ENCODE results near the gene RPS19BP1.
"Not testable (repeated sequence)": the region's sequence is repeated elsewhere in the genome, so short reads cannot be mapped to it uniquely, and the experiment has no call there.

Gene RPS19BP1

DNA sequence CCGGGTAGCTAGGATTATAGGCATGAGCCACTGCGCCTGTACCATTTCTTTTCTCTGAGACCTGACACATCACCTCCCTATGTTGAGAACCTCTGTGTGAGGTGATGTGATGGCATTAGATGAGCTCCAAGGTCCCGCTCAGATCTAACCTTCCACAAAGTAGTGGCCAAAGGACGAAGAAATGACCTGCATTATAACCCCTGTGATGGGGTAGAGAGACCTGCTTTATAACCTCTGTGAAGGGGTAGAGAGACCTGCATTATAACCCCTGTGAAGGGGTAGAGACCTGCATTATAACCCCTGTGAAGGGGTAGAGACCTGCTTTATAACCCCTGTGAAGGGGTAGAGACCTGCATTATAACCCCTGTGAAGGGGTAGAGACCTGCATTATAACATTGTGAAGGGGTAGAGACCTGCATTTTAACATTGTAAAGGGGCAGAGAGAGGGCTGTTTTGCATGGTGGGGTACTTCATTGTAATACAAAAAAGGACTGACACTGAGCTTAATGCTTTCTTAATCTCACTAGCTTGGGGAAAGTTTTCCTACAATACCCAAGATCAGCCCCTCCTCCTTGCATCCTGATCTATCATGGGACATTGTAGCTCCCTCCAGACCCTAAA is 21.9 kb downstream of the RPS19BP1 start:
- no peak for DNase-seq

DNA sequence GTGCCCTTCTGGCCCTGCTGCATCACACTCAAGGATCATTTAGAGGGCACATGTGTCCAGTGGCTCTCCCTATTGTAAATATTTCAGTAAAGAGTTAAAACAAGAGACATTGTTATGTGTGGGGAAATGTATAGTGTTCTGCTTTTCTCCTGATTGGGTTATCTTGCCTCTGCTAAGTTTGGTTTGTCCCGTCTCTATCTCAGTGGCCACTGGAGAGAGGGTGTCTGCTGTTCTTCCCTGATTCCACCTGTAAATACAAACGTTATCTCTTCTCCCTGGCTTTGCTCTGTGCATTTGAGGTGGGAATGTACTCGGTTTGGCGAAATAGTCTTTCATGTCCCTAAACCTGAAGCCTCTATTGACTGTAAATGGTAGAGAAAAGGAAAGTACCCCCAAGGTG is 24.2 kb downstream of the RPS19BP1 start:
- DNase-seq: no peak

DNA sequence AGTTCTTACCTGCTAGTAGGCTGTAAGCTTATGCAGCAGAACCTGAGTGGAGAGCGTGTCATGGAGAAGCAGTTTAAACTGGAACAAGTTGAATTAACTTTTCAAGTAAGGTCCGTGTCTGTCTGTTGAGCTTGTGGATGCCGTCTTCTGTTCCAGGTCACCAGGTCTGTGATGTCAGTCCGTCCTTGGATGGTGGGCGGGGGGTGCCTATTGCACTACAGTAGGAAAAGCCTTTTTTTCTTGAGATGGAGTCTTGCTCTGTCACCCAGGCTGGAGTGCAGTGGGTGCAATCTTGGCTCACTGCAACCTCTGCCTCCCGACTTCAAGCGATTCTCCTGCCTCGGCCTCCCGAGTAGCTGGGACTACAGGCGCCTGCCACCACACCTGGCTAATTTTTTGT is 25.5 kb downstream of the RPS19BP1 start:
- not testable (repeated sequence) for DNase-seq

DNA sequence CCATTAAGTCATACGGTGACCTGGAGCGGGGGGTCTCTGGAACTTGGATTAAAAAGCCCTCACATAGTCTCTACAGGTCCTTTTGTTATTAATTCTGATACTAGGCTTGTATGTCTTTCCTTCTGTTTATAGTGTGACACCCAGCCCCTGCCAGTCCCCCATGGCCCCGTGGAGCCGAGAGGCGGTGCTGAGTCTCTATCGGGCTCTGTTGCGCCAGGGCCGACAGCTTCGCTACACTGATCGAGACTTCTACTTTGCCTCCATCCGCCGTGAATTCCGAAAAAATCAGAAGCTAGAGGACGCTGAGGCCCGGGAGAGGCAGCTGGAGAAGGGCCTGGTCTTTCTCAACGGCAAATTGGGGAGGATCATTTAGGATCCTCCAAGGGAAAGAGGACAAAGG is 28.5 kb downstream of the RPS19BP1 start:
- DNase-seq: no peak

DNA sequence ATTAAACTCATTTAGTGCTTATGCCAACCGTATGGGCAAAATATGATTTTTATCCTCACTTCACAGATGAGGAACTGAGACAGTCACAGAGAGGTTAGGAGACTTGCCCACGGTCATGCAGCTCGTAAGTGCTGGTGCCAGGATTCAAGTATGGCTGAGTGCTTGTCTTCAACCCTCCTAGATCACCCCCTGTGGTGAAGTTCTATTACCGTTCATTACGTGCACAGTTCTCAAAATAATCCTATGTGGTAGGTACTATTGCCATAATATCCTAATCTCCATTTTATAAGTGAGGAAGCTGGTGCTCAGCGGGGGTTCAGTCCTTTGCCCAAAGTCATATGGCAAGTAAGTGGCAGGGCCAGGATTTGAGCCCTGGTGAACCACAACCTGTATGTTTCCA is 28.9 kb downstream of the RPS19BP1 start:
- no peak for DNase-seq

DNA sequence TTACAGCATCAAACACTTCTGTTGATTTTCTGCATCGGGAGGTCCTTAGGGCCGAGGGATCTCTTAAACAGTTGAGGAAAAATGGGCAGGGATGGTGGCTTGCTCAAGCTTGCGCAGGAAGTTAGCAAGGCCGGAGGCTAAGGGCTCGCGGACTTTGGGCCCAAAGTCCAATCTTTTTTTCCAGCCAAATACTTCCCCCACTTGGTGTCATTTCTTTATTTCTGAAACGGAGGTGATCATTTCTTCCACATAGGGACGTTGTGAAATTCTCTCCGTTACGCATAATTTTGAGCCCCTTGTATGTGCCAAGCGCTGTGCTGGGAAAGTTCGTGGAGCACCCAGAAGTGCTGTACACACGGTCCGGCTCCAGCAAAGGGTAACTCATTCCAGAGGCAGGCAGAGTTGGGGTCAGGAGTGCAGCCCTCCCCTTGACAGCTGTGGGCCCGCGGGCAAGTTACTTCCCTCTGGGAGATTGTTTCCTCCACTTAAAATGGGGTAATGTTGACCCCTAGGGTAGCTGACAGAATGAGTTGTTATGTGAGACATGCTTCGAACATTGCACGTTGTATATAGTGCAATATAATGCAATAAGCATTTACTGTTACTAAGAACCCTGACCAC is 29.6 kb downstream of the RPS19BP1 start:
- DNase-seq: no peak

DNA sequence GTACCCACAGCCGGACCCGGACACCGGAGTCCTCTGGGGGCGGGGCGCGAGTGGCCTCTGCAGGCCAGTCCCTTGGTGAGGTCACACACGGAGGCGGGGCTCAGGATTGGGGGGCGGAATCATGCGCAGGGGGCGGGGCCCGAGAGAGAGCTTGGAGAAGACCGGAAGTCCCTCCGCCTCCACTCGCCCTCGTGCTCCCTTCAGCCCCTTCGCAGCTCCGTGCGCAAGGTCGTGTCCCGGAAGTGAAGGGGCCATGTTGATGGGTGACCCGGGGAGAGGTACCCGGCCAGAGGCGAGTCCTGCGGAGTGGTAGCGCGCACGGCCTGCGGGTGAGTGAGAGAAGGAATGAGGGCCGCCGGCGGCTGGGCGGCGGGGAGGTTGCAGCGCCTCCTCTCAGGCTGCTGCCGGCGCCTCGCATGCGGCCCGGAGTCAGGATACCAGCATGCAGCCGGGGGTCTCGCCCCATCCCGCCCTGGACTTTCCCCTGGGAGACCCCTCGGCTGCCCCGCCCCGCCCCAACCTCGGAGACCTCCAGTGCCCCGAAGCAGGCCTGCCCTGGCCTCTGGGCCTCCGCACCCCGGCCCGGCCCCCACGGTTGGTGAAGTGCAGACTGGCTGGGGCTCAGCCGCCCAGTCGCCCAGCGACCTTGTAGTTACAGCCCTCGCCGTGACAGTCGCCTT is 30.3 kb downstream of the RPS19BP1 start, which contains the start of gene MIEF1:
MIEF1 (plus strand) TSS at position 182 of the 680 bp plus-strand sequence. CDS start 9,005 bp downstream, outside the sequence.
- peak; percentile 94 for DNase-seq

DNA sequence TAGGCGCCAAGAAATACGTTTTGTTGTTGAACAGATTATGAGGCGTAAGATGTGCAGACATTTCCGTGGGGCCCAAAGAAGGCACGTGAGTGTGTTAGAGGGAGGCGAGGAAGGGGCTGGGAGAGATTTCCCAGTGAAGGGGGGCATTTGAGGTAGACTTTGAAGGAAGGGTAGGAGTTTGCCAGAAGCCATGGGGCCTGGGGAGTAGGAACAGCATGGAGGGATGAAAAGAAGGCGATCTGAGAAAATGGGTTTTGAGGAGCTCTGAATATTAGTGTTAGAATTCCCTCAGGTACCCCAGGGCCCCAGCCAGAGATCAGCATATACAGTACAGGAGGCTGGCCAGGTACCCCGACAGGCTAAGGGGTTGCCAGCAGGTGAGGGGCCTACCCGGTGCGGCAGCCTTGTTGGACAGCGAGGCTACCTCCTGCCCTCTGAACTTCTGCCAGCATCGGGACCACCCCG is 30.9 kb downstream of the RPS19BP1 start:
- no peak for DNase-seq

DNA sequence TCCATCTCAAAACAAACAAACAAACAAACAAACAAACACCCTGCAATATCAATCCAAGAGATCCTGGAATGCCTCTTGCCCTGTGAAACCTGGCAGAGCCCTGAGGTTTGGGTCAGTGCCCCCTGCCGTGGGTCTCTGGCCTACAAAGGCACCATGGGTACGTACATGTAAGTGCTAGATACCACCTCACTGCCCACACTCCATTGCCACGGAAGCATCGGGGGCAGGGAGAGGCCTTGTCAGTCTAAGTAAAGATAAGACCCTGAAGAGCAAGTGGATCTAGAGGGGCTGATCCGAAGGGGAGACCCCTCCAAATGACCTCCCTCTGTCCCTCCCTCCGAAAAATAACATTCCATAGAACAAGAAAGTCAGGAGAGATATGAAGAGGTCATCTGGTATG is 32.4 kb downstream of the RPS19BP1 start:
- no peak for DNase-seq

DNA sequence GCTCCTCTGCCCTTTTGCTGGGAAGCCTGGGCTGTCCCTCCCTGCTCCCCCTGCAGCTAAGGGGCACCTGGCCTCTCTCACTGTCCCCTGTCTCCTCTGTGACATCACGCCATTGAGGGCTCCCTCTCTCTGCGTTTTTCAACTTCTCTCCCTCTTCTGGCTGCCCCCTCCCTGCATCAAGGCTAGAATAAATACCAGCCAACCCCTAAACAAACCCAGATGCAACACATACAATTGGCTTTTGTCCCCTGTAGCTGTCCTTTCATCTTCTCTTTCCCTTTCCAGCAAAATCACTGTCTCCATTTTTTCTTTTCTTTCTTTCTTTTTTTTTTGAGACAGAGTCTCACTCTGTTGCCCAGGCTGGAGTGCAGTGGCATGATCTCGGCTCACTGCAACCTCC is 33.7 kb downstream of the RPS19BP1 start:
- DNase-seq: no peak

DNA sequence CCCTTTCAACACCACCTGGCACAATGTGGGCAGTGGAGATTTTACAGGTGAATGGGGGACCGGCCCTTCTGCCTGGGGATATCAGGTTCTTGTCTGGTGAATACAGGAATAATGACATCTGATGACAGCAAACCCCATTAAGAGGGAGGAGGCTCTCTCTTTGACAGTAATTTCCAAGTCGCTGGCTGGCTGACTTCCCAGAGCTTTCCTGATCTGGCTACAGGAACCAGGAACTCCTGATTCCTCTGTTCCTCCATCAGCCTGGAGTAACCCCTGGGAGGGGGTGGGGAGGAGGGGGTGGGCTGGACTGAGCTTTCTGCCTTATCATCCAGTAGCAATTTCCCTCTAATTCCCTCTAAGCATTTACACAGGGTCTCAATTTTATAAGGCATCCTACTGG is 34.2 kb downstream of the RPS19BP1 start:
- DNase-seq: no peak

DNA sequence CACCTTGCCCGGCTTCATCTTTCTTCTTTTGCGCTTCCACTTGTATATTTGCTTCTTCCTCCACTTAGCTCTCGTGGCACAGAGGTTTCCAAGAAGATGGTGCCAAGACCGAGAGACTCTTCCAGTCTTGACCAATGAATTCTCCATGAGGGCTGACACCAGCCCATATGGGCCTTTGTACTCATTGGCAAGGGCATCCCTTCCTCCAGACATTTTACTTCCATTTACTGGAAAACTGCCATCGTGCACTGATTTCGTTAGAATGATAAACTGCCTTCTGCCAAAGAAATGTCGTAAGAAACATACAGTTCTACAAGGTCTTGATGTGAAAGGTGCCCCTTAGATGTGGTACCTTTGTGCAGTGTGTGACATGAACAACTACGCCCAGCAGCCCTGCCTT is 35.1 kb downstream of the RPS19BP1 start:
- DNase-seq: no peak

DNA sequence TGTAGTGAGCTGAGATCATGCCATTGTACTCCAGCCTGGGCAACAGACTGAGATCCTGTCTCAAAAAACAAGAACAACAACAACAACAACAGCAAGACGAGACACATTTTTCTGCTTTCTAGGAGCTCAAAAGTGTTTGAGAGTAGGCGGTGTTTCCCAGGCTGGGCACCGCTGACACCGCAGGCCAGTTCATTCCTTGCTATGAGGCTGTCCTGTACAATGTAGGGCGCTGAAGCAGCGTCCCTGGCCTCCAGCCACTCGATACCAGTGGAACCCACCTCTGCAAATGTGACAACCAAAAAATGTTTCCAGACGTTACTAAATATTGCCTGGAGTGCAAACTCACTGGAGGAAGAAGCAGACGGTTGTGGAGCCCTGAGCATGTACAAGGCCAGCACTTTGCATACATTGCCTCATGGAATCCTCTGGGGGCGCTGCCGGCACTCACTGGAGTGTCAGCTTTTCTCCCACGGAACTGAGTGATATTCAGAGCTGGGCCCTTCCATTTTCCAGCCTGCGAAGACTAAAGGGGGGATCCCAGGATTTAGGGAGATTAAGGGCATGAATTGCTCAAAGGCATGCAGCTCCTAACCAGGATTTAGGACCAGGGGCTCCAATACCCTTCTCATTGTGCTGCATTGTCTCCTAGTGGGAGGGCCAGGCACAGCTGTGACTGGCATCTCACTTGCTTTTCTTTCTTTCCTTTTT is 36.3 kb downstream of the RPS19BP1 start:
- DNase-seq: peak; percentile 58

DNA sequence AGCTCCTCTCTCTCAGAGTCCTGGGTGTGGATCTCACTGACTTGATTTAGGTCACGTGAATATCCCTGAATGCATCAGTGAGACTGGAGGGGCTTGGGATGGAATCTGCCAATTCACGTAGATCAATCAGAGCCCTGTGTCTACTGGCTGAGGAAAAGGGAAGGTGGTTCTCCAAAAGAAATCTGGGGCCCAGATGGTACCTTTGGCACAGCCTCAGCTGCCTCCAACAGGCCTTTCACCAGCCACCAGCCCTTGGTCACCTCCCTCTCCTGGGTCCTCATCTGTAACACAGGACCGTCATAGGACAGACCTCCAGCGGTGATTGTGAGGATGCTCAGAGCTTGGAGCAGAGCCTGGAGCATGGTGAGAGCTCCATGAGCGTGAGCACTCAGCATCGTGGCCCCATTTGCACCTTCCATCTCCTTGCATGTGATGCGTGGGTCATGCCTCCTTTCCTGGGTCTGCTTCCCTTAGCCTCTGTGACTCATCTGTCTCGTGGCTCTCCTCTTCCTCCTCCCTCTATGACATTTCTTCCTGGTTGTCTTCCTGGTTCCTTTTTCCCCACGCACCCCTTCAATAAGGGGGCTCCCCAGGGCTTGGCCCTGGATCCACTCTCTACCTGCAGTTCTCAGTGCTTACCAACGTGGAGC is 38.0 kb downstream of the RPS19BP1 start:
- peak; percentile 48 for DNase-seq

DNA sequence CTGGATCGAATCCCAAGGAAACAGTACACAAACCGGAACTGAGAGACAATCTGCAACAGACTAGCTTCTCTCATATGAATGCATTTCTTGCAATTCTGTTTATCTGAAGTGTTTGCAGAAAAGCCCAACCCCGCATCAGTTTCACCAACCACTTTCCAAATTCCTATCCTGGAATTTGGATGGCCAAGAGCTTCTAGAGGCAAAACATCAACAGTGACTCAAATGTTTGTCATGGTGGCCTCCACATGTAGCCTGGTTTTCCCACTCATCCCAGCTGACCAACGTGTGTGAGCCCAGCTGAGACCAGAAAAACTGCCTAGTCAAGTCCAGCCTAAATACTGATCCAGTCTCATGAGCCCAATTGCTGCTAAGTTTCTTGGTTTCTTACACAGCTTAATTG is 38.8 kb downstream of the RPS19BP1 start:
- no peak for DNase-seq

DNA sequence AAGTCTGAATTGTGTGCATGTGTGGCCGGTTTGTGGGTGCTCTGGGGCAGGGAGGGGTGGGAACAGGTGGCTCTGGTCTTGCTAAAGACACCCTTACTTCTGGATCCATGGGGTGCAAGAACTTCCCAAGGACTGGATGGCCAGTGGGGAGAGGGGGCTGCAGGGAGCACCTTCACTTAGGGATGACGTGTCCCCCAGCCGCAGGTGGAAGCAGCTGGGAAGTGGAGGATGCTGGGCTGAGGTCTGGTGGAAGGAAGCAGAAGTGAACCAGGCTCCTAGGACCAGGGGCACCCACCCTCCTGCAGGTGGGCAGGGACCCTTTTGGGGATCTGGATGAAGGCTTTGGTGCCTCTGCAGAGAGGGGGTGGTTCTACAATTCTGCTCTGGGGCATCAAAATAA is 40.4 kb downstream of the RPS19BP1 start:
- no peak for DNase-seq

DNA sequence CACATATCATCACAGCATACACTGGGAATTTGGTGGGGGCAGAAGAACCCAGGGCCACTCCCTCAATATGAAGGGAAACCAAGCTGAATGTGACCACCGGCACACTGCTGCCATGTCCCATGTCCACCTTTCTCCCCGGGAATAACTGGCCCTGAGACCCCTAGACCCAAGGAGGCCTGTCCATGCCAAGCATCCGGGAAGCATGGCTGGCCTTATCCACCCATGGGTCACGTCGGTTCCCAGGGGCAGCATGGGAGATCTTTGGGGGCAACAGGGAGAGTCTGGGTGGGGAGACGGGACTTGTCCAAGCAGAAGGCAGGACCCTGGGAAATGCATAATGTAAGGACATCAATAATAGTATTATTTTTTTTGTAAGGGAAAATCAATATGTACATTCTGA is 40.9 kb downstream of the RPS19BP1 start:
- DNase-seq: no peak

DNA sequence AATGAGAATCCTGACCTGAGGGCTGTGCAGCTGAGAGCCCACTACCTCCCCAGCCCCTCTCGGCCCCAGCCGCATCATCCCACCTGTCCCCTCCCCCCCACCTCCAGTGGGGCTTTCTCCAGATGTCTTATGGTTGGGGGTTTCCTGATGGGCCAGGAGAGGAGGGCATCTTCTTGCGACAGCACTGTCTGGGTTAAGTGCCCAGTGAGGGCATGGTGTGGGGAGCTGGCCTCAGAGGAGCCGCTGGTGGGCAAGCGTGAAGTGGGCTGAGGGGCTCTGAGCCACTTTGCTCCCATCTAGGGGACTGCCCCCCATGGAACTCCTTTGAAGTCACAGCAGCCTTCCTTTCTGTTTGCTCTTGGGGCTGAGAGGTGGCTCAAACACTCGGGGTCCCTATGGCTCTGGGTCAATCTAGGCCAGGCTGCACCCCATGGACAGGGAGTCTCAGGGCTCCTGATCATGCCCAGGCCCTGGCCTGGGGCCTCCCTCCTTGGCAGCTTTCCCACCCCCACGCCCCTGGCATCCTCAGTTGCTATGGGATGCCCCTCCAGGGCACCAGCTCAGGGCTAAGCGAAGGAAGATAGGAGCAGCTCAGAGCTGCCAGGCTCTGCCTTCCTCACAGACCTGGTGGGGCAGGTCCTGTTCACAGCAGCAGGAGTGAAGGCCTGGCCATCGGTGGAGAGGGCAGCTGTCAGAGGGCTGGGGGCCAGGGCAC is 41.4 kb downstream of the RPS19BP1 start:
- DNase-seq: no peak

DNA sequence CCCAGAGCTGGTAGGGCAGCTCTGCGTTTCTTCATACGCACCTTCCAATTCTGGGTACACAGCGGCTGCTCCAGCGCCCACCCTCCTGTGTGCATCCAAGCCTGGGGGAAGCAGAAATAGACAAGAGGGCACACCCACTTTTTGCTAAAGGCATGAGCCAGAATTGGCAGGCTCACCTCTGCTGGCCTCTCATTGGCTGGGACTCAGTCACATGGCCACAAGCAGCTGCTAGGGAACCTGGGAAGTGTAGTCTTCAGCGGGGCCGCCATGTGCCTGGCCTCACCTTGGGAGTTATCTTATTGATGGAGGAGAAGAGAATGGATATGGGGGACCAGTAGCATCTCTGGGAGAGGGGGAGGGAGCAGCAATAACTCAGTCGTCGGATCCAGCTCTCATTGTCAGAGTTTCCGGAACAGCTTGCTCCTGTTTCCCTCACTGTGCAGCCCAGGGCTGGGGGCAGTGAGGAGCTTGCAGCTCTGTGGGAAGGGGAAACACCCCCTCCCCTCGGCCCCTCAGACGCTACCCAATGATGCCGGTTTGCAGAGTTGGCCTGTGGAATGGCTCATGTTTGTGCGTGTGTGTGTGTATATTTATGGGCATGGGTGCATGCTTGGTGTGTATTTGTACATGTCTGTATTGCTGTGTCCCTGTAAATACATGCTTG is 42.3 kb downstream of the RPS19BP1 start:
- DNase-seq: peak; percentile 90

DNA sequence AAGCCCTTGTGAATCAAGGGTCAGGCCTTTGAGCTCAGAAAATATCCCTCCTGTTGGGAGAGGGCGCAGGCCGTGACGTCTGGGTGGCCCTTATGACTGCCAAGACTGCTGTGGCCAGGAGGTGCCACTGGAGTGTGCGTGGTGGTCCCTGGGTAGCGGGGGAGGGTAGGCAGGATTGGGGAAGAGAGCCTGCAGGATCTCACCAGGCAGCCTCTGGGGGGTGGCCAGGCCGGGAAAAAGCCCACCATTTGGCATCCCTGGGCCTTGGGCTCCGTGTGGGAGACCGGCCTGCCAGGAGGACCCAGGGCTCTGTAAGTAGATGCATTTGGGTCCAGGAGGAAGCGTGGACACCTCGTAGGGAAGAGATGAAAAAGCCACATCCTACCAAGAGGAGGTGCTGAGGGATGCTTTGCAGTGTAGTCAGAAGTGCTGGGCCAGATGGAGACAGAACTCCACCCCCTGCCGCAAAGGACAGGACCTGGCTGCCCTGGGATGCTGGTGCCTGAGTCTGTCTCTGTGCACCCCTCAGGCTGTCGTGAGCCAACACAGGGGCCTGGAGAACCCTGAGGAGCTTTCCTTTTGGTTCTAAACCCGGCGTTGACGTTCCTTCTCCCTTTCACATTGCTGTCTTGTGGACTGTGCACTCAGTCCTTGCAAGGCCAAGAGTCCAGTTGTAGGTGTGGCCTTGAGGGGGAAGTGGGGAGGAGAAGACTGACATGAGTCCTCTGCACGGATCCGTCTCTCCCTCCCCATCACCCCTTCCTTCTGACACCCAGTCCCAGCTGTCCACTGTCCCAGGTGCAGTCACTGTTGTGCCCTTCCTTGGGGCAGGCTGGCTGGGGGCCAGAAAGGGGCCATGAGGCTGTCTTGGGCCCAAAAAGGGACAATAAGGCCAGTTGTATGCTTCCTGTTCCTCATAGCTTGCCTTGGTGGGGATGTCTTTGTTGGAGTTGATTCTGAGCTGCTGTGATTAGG is 43.2 kb downstream of the RPS19BP1 start:
- DNase-seq: no peak
